Body of pancreas (tissue), 4 donors: ENCODE measurements around the gene ICA1L. TPM values are rescaled to one million over a fixed set of nuclear protein-coding genes. Genes with fewer than 3 reads are reported as not detected.

Source experiments
- ATAC-seq: fragments of 150-250 bp; one replicate; pipeline ENCODE4 v1.9.1; 2016
- DNase-seq, 4 donors: peaks; one replicate each; pipeline ENCODE4 v3.0.0-alpha.2; 2019
- H3K27ac ChIP-seq, 4 donors: fragments of 200-600 bp; sonication (generic); 1 replicate in 3 of 4; 2 replicates in 1 of 4; pipeline versions ENCODE4 v1.5.1 to v1.6.1; 2016 to 2019; ENCODE audit warnings: mild to moderate bottlenecking in 1 of 4, mixed read lengths in 1 of 4, moderate library complexity in 1 of 4
- H3K27me3 ChIP-seq, 2 donors: fragments of 200-600 bp; sonication (generic); one replicate each; pipeline ENCODE4 v1.6.0; 2016; ENCODE audit warnings: mild to moderate bottlenecking in 1 of 2
- H3K36me3 ChIP-seq, 2 donors: fragments of 200-600 bp; sonication (generic); replicated peaks in 1 of 2; 2 replicates each; pipeline ENCODE4 v1.5.1; 2016; ENCODE audit warnings: low read depth in 2 of 2; ENCODE audit not compliant: insufficient read depth in 1 of 2
- H3K4me1 ChIP-seq: fragments of 200-600 bp; sonication (generic); one replicate; pipeline ENCODE4 v1.6.0; 2016
- H3K4me3 ChIP-seq, 2 donors: fragments of 200-600 bp; sonication (generic); 1 replicate in 1 of 2; 2 replicates in 1 of 2; pipeline ENCODE4 v1.5.1; 2016 to 2019
- H3K9me3 ChIP-seq, 3 donors: fragments of 200-600 bp; sonication (generic); 1 replicate in 2 of 3; 2 replicates in 1 of 3; pipeline ENCODE4 v1.5.1; 2016
- POLR2A ChIP-seq, 3 donors: fragments of 450-650 bp; IDR thresholded peaks; one replicate each; pipeline ENCODE4 v1.6.1; 2016; ENCODE audit warnings: antibody characterized with exemption in 3 of 3, mild to moderate bottlenecking in 2 of 3
- WGBS, 2 donors: methylation state at CpG; one replicate each; pipeline ENCODE4 v1.1.5; 2017; 5-methylcytosine and 5-hydroxymethylcytosine counted together
- intact Hi-C: fragments of 100-400 bp; cut with DNase I; formaldehyde crosslinking; loops from one replicate; pipeline ENCODE4 v1.15.1; 2023
- total RNA-seq, 2 donors: library from RNA; depleted of rRNA; stranded (reverse); fragments of >200 nt; gene quantifications; one replicate each; pipeline ENCODE4 v1.1.0, GENCODE V29; 2016
- TF ChIP-seq, protein P1 (sequence below), 7 experiments: fragments of 450-650 bp in 4 of 7; fragments of 200-600 bp in 3 of 7; sonication (generic) in 3 of 7; IDR thresholded peaks; one replicate each; pipeline ENCODE4 v1.5.1; 2016 to 2019; ENCODE audit warnings: antibody characterized with exemption in 7 of 7

Gene ICA1L
- total RNA-seq, 2 donors from 2014 or later = 6.7 to 34.6 TPM

DNA sequence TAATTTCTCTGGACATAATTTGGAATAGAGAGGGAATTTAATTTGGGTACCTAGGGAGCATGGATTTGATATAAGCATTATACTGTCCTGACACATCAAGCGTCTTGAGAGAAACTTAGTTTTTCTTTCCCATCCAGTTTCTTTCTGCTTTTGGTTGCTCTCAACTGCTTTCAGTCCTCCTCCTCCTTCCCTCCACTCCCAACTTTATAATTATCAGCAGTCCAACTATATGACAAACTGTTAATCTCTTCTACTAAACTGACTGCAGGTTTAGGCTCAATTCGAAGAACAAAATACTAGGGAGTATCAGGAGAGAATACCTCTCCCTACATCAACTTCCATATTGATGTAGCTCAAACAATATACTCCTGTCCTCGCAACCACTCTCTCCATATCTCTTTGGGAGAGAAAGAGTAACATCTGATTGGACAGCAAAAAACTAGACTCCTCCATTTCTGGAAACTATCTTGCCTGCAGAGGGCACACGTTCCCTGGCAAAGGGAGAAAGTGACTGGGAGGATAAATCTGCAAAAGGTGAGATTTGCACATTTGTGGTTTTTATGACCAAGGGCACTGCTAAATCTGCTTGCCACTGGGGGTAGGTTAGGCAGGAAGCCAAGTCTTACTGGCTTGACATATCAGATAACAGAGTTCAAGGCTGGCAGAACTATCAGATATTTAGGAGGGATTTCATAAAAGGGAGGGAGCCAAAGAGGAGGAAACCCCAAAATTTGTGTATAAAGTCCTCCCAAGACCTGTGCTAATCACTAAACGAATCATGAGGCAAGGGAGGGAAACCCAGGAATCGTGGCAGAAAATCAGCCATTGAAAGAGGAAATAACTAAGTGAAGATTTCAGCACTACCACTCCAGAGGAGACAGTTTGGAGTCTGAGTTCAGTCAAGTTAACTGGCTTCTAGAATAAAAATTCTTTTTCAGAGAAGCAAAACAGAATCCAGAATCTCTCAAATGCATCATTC lies 40.0 kb downstream of the ICA1L start:
- peak in 3 of 4 donors; percentile 45 to 56 (median 52) for DNase-seq
- intact Hi-C loops = no loop called here

DNA sequence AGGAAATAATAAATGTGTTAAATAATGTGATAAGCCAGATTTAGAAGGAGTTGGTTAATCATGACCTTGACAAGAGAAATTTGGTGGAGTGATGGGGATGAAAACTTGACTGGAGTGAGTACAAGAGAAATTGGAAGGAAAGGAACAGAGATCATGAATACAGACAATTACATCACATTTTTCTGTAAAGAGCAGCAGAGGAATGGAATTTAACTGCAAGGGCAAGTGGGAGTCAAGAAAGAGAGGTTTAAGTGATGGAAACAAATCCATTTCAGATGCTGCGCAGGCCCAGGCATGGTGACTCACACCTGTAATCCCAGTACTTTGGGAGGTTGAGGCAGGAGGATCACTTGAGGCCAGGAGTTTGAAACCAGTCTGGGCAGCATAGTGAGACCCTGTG lies 46.7 kb downstream of the ICA1L start:
- Histone ChIP-seq H3K4me1 (no peaks in the 10 kb centered on the region), H3K9me3 (no peaks in the 10 kb centered on the region), H3K27me3 (no peaks in the 10 kb centered on the region), H3K4me3 (no peak overlapping the region), H3K36me3 (no peaks in the 10 kb centered on the region), H3K27ac (no peak overlapping the region)
- WGBS, 2 donors = 96 to 100% methylated on average over 1 of the region's 1 CpG
- no peak for ATAC-seq
- no peak for TF ChIP-seq POLR2A (IDR thresholded peaks at IDR 0.05)
- TF ChIP-seq, protein P1, sequence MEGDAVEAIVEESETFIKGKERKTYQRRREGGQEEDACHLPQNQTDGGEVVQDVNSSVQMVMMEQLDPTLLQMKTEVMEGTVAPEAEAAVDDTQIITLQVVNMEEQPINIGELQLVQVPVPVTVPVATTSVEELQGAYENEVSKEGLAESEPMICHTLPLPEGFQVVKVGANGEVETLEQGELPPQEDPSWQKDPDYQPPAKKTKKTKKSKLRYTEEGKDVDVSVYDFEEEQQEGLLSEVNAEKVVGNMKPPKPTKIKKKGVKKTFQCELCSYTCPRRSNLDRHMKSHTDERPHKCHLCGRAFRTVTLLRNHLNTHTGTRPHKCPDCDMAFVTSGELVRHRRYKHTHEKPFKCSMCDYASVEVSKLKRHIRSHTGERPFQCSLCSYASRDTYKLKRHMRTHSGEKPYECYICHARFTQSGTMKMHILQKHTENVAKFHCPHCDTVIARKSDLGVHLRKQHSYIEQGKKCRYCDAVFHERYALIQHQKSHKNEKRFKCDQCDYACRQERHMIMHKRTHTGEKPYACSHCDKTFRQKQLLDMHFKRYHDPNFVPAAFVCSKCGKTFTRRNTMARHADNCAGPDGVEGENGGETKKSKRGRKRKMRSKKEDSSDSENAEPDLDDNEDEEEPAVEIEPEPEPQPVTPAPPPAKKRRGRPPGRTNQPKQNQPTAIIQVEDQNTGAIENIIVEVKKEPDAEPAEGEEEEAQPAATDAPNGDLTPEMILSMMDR (IDR thresholded peaks at IDR 0.05) = no peak
- no peak for DNase-seq
- intact Hi-C loops = no loop called here

More for the DNA sequence above, 40.0 kb downstream of the ICA1L start:
- ATAC-seq = peak; percentile 62
- Histone ChIP-seq H3K9me3 (no peaks in the 10 kb centered on the region), H3K36me3 (no peaks in the 10 kb centered on the region), H3K27ac (no peak overlapping the region), H3K4me3 (no peak overlapping the region), H3K27me3 (no peaks in the 10 kb centered on the region), H3K4me1 (peaks cover 7% of the 10 kb centered on the region)
- 12 to 16% methylated on average over 6 of the region's 6 CpGs for WGBS, 2 donors
- TF ChIP-seq, protein P1 (IDR thresholded peaks at IDR 0.05) = peak; percentile 38 to 70 (median 57)
- no peak for TF ChIP-seq POLR2A (IDR thresholded peaks at IDR 0.05)

DNA sequence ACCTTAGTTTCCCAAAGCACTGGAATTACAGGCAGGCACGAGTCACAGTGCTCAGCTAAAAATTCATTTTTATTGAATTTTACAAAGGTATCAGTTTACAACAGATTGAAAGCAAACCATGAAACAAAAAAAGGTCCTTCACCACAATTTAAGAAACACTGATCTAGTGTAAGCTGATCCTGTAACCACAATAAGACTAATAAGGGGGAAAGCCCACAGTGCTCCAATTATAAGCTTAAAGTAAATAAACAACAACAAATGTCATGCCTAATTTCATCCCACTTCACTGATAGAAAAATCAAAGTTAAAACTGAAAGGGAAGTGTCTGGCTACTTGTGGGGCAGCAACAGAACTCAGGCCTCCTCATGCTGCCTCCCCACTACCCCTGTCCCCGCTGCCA lies 49.2 kb downstream of the ICA1L start:
- no peaks in the 10 kb centered on the region for H3K4me1 ChIP-seq
- no peak overlapping the region for H3K27ac ChIP-seq
- DNase-seq (no peak), ATAC-seq (no peak)
- H3K4me3 ChIP-seq = no peak overlapping the region
- 91 to 96% methylated on average over 2 of the region's 2 CpGs for WGBS, 2 donors
- no peaks in the 10 kb centered on the region for H3K36me3 ChIP-seq
- intact Hi-C loops = no loop called here
- no peaks in the 10 kb centered on the region for H3K27me3 ChIP-seq
- no peaks in the 10 kb centered on the region for H3K9me3 ChIP-seq
- no peak for TF ChIP-seq POLR2A (IDR thresholded peaks at IDR 0.05)
- TF ChIP-seq, protein P1 (IDR thresholded peaks at IDR 0.05) = no peak

DNA sequence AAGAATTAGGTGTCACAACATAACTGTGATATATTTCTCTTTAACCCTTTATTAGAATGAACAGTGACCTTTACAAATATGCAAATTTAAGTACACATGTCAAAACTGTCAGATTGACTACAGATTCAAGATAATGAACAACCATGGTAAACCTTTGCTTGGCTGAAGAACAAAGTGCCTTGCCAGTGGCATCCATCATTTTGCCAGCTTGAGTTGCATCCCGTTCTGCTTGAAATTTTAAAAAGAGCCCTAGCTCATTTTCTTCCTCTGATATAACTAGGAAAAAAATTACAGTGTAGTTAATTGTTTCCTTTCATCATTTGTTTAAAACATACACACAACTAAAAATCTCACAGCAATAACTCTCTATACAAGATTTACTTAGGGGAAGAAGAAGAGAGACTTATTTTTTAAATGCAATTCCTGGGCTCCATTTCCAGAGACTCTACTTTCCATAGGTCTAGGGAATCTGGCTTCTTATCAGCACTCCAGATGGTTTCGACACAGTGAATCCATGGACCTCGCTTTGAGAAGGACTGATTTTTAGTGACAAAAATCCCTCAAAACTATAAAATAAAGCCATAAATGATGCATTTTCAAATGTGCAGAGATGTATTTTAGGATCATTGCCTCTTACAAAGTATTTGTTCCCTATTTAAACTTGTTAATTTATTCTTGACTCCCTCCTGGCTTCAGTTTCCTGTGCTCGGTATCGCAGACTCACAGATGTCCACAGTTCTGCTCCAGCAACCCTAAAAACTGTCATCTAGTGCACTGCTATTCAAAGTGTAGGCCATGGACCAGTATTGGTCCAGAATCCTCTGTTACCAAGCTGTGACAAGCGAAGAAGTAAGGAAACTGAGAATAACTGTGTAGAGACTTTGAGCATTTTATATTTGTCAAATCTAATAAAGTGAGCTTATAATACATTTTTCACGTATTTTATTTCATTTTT lies 50.1 kb downstream of the ICA1L start:
- no peaks in the 10 kb centered on the region for H3K4me1 ChIP-seq
- H3K9me3 ChIP-seq = no peaks in the 10 kb centered on the region
- no peaks in the 10 kb centered on the region for H3K27me3 ChIP-seq
- TF ChIP-seq, protein P1 (IDR thresholded peaks at IDR 0.05) = no peak
- no peak for TF ChIP-seq POLR2A (IDR thresholded peaks at IDR 0.05)
- ATAC-seq (no peak), DNase-seq (no peak)
- 76 to 81% methylated on average over 7 of the region's 7 CpGs for WGBS, 2 donors
- H3K27ac ChIP-seq = no peak overlapping the region
- no peaks in the 10 kb centered on the region for H3K36me3 ChIP-seq
- H3K4me3 ChIP-seq = no peak overlapping the region
- intact Hi-C loops = no loop called here
